ENCODE results near the gene CETN2. TPM values are rescaled to one million over a fixed set of nuclear protein-coding genes. Genes with fewer than 3 reads are reported as not detected.
"Not testable (repeated sequence)": the region's sequence is repeated elsewhere in the genome, so short reads cannot be mapped to it uniquely, and the experiment has no call there.

The CETN2 gene
- total RNA-seq (2014; rRNA removed; shearing (Covaris generic)) = 19.4 and 21.0 TPM in 2 replicates
- 30.0 and 33.2 TPM in 2 replicates for polyA plus RNA-seq (2015; cell fraction: cytosol; rRNA removed)
- polyA plus RNA-seq (2015; cell fraction: nucleus; rRNA removed) = 21.2 and 21.6 TPM in 2 replicates

DNA sequence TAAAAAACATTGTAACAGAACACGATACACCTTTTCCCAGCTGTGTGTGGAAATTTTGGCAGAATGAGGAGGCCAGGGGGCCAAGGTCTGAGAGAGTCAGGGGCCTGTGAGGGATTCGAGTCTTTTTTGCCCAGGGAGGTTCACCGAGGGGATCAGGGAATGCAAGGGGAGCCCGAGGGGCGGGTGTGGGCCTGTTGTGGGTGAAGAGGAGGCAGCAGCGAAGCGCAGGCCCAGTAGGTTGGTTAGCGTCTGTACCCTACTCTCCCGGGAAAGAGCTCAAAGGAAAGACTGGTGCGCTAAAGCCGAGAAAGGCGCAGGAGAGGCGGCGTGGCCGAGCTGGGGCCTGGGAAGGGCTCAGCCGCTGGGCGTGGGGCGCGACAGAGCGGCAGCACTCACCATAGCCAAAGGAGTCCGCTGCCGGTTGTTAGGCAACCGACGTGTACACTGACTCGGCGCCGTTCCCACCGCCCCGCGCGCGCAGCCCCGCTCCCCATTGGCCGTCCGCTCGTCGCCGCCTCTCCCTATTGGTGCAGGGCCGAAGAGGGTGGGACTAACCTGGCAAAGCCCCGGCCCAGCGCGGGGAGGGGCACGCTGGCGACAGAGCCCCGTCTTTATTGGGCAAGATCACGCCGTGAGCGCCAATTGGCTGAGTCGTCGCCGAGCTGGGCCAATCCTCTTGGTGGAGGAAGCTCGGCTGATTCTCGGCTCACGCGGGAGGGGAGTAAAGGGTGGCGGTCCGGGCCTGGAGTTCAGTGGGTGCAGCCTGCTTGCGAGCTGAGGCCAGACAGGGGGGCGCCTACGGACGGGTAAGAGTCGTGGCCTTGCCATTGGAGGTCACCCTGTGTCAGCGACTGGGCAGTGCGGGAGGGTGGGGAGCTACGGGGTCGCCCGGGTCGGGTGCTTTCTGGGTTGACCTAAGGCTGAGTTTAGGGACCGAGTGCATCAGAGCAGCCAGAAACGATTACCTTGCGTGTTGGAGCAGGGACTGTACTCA lies at the start of gene CETN2, which contains the start of gene NSDHL:
CETN2 (minus strand) TSS at position 446 of the 994 bp plus-strand sequence; CDS start at position 399, 47 bp downstream.
NSDHL (plus strand) TSS at position 752 of the 994 bp plus-strand sequence. CDS start 15,262 bp downstream, outside the sequence.
- peak; percentile 95 for DNase-seq (ENCODE audit: low read depth)

DNA sequence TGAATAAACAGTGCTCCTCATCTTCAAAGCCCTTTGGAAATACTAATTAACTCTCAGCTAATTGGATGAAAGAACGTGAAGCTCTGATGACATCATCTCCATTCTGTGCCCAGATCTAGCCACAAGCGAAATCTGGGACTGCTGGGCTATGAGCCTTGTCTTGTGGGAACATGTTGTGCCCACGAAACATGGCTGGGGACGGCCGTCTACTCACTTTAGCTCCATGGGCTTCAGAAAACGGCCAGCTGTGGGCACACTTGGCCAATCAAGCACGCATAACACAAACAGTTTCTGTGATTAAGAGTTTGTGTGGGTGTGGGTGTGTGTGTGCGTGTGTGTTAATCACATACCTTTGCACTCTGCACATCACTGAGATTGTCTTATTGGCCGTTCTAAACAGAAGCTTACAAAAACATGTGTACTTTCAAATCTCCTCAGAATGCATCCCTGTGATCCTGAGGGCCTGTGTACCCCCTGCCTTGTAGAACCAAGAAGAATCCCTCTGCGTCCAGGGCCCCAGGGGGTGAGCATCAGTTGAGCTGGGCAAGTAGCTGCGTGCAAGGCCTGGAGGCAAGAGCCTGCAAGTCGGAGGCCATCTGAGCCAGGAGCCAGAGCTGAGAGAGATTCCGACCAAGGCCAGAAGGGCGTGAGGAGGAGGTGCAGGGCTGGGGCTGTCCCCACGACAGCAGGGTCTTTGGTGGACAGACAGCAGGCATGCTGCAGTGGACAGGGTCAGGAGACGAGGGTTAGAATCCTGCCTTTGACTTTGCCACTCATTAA lies 48.6 kb upstream of the CETN2 start:
- DNase-seq (ENCODE audit: low read depth) = no peak

GRCh38 chrX:152876931-152877840 lies 46.6 kb upstream of the CETN2 start:
- DNase-seq (ENCODE audit: low read depth) = no peak

DNA sequence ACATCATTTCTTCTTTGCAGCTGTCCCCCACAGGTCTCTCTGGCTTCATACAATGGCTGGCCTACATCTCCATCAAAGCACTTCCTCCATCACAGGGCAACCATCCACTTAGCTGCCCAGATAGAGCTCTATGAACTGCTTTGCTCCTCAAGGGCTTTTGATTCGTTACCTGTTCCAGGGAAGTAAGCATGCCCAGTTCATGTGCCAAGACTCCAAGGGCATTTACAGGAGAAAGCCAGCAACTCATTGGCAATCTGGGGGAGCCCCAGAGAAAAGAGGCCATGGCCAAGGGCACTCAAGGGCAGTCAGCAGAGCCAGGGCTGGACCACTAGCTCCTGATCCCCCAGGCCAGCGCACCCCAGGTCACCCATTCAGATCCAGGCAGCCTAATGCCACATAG lies 42.8 kb upstream of the CETN2 start:
- DNase-seq (ENCODE audit: low read depth) = no peak

GRCh38 chrX:152872522-152872921 lies 42.0 kb upstream of the CETN2 start:
- no peak for DNase-seq (ENCODE audit: low read depth)

GRCh38 chrX:152871260-152871659 lies 40.7 kb upstream of the CETN2 start:
- DNase-seq (ENCODE audit: low read depth) = no peak

- no peak for DNase-seq (ENCODE audit: low read depth)
Measured at GRCh38 chrX:152869972-152870371, 39.4 kb upstream of the CETN2 start.

DNA sequence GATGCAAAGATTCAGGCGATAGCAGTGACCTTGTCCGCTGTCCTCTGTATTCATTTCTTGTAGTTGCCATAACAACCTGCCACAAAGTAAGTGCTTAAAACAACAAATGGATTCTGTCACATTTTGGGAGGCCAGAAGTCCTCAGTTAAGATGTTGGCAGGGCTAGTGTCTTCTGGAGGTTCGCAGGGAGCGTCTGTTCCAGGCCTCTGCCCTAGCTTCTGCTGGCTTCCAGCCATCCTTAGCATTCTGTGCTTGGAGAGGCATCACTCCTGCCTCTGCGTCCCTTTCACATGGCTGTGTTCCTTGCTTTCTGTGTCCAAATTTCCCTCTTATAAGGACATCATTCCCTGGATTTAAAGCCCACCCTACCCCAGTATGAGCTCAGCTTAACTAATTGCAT lies 35.8 kb upstream of the CETN2 start:
- DNase-seq (ENCODE audit: low read depth) = no peak

DNA sequence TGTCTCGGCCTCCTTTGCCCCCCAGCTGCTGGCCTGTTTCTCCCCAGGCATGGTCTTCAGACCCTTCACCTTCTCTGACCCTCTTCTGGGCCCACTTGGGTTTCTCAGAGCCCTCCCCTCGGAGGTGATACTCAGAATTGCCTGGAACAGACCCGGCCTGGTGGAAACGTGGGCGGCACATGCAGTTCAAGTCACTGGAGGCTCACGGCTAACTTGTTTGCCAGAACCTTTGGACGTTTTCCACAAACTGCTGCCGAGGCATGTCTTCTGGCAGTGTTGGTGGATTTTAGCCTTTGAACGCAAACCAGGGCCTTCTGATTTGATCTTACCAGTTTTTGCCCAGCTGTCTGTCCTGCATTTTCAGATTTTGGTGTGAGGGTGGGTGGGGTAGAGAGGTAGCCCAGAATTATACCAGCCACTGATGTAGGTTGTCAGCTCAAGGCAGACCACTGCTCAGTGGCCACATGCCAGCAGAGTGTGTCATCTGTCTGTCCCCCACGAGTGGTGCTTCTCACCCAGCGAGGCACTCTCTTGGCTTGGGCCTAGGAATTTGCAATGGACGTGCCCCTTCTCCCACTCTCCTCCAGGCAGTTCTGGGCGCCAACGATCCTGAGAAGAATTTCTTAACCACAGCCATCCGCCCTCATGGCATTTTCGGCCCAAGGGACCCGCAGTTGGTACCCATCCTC lies 34.8 kb upstream of the CETN2 start:
- no peak for DNase-seq (ENCODE audit: low read depth)

GRCh38 chrX:152861826-152862225 lies 31.3 kb upstream of the CETN2 start:
- no peak for DNase-seq (ENCODE audit: low read depth)

GRCh38 chrX:152861116-152861515 lies 30.6 kb upstream of the CETN2 start:
- no peak for DNase-seq (ENCODE audit: low read depth)

DNA sequence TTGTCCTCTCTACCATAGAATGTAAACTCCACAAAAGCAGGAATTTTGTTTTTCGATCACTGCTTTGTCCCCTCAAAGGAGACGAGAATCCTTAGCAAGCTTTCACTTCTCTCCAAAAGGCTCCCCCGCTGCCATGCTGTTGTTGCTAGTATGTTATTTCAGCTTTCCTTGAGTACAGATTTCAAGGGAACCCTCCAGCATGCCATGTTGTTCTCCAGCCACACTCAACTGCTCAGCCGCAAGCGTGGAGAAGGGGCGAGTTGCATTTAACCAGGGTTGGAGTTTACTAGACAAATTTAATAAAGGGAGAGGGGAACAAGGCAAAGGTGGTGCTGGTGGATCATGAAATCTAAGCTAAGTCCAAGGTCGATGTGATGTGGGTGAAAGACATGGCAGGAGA lies 23.4 kb upstream of the CETN2 start:
- DNase-seq (ENCODE audit: low read depth) = no peak

DNA sequence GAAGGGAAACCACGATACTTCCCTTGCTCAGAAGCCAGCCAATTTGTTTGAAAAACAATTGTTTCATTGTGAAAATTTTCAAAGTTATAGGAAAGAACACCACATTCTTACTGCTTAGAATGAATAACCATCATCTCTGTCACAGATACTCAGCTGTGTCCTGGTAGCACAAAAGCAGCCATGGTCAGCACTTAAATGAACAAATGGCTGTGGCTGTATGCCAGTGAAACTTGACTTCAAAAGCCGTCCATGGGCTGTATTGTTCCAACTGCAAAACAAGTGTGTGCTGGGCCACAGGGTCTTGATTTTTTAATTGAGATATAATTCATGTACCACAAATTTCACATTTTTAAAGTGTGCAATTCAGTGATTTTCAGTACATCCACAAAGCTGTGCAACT lies 19.9 kb upstream of the CETN2 start:
- DNase-seq (ENCODE audit: low read depth) = no peak

DNA sequence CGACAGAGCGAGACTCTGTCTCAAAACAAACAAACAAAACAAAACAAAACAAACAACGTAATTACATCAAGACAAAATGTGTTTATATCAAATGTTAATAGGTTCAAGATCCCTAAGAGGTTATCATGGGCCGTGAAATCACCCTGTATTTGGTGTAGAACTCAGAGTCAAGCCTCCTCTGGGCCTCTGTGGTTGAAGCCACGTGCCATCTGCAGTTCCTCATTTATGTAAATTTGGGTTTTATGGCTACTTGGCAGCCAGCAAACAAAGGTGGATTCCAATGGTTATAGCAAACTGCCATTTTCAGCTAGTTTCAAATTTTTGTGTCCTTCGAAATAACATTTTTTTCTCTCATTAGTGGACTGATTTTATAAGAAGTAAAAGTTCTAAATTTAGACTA lies 16.7 kb upstream of the CETN2 start:
- no peak for DNase-seq (ENCODE audit: low read depth)

DNA sequence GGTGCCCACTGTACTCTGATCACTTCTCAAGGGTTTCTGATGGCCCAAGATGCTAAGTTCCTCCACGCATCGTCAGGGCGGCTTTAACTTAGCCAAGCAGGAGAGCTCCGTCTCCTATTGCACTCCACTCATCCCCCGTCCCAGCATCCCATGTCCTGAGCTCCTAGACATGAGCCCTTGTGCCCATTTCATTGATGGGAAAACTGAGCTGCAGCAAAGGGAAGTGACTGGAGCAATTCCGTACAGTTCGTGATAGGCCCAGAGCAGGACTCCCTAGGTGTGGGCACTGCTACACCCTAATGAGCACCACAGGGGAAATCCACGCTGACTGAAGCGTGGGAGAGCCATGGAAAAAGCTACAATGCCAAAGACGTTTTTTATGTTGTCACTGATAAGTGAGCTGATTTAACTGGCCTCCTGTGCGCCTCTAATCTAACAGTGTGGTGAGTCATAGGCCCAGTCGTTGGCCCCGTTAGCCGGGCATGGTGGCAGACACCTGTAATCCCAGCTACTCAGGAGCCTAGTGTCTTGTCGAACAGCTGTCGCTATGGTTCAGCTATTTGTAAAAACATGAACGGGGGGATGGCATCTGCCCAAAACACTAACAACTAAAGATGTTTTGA lies 15.2 kb upstream of the CETN2 start:
- DNase-seq (ENCODE audit: low read depth) = no peak

- no peak for DNase-seq (ENCODE audit: low read depth)
Measured at GRCh38 chrX:152844256-152844655, 13.7 kb upstream of the CETN2 start.

- no peak for DNase-seq (ENCODE audit: low read depth)
Measured at GRCh38 chrX:152843852-152844251, 13.3 kb upstream of the CETN2 start.

DNA sequence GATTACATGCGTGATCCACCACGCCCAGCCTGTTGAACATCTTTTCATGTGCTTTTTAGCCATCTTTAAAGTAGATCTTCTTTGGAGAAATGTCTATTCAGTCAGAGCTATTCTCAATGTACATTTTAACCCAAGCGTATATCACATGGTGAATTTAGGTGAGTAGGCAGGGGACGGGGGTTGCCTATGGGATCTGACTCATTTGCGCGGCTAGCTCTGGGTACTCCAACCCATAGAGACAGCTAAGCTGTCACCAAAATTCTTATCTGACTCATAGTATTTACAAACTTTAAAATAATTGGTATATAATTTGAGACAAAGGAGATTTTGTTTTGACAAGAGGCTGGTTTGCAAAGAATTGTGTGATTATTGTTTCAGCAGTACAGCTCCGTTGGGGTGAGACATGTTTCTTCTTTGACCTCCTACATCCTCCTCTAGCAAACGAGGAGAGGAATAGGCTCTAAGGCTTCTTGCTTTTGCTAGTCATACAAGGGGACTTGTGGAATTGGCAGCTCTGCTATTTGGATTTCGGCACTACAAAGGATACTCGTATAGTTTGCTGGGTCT lies 12.3 kb upstream of the CETN2 start:
- no peak for DNase-seq (ENCODE audit: low read depth)

- DNase-seq (ENCODE audit: low read depth) = not testable (repeated sequence)
Measured at GRCh38 chrX:152835470-152835869, 4.9 kb upstream of the CETN2 start.
